Ovary (tissue), 9 donors: Measurements from ENCODE around the gene TAF4. TPM values are rescaled to one million over a fixed set of nuclear protein-coding genes. Genes with fewer than 3 reads are reported as not detected.
A peak's percentile ranks its signal among the peaks of the same experiment; 100 is the strongest.

Source experiments
- DNase-seq, 5 donors: peaks; one replicate each; pipeline ENCODE4 v3.0.0-alpha.2; 2019 to 2020
- H3K27ac ChIP-seq, 2 donors: fragments of 200-600 bp; one replicate each; pipeline versions ENCODE4 v1.5.1 to v1.8.0; 2019 to 2022
- H3K27me3 ChIP-seq: fragments of 200-600 bp; one replicate; pipeline ENCODE4 v1.8.0; 2022
- H3K36me3 ChIP-seq: fragments of 200-600 bp; sonication (generic); one replicate; pipeline ENCODE4 v1.5.1; 2019
- H3K4me1 ChIP-seq: one replicate; pipeline ENCODE4 v1.8.1; 2013; ENCODE audit warnings: mild to moderate bottlenecking, moderate library complexity; ENCODE audit not compliant: insufficient read depth
- H3K4me3 ChIP-seq: fragments of 200-600 bp; sonication (generic); one replicate; pipeline ENCODE4 v1.5.1; 2017
- H3K9me3 ChIP-seq, 2 donors: fragments of 200-600 bp in 1 of 2; sonication (generic) in 1 of 2; one replicate each; pipeline versions ENCODE4 v1.5.1 to v1.8.1; 2013 to 2019; ENCODE audit warnings: mild to moderate bottlenecking in 1 of 2, moderate library complexity in 1 of 2
- EP300 ChIP-seq: sonication (generic); formaldehyde crosslinking; IDR thresholded peaks from one replicate; pipeline ENCODE4 v1.6.1; 2017; ENCODE audit warnings: antibody characterized with exemption
- POLR2A ChIP-seq: fragments of 450-650 bp; IDR thresholded peaks from one replicate; pipeline ENCODE4 v1.6.1; 2017; ENCODE audit warnings: antibody characterized with exemption, mild to moderate bottlenecking, moderate library complexity
- WGBS, 3 donors: extraction: QIAGEN DNeasy Blood & Tissue Kit in 1 of 3; methylation state at CpG; one replicate each; pipeline versions ENCODE4 v1.1.5 to v1.1.7; 2013 to 2017; 5-methylcytosine and 5-hydroxymethylcytosine counted together
- intact Hi-C, 4 donors: fragments of 100-400 bp; cut with DNase I; formaldehyde crosslinking; loops; one replicate each; pipeline versions ENCODE4 v1.11.0 to v1.15.1; 2022 to 2023
- polyA plus RNA-seq, 2 donors: library from polyadenylated mRNA; stranded (reverse); fragments of 200-250 nt in 1 of 2; fragments of 350-450 nt in 1 of 2; fragmentation: Illumina TruSeq in 1 of 2; extraction: RNeasy Lipid Tissue Mini Kit (QIAGEN cat#74804) in 1 of 2; gene quantifications; one replicate each; pipeline ENCODE4 v1.2.3, GENCODE V29; 2013 to 2014
- total RNA-seq, 7 donors: library from RNA; depleted of rRNA in 2 of 7; stranded (reverse); fragments of >200 nt in 2 of 7; fragmentation: NEBNext Ultra II Directional in 3 of 7; extraction: Animal tissue kit (Norgen Biotek cat#: 25700) in 3 of 7; gene quantifications; one replicate each; pipeline versions ENCODE4 v1.1.0 to v1.2.4, GENCODE V29; 2016 to 2023
- TF ChIP-seq, protein P1 (sequence below), 3 donors: fragments of 450-650 bp in 2 of 3; fragments of 200-600 bp in 1 of 3; IDR thresholded peaks; one replicate each; pipeline versions ENCODE4 v1.5.1 to v1.8.0; 2016 to 2022; ENCODE audit warnings: antibody characterized with exemption in 3 of 3, mild to moderate bottlenecking in 1 of 3
- donor health status: DM: no; HTN: no; CAD: no; lungs with moderate emphysema.
- donor health status: DM: no; HTN: no; CAD: no.
- donor health status: Bipolar disorder and iron deficiency.
- donor health status: DM: yes; HTN: yes; CAD: no.
- donor health status: DM: no; HTN: no; CAD: no.
- donor health status: DM: yes; HTN: yes; CAD: no.

Gene TAF4
- total and polyA plus RNA-seq, 9 donors = 9.3 to 34.7 (median 19.8) TPM

DNA sequence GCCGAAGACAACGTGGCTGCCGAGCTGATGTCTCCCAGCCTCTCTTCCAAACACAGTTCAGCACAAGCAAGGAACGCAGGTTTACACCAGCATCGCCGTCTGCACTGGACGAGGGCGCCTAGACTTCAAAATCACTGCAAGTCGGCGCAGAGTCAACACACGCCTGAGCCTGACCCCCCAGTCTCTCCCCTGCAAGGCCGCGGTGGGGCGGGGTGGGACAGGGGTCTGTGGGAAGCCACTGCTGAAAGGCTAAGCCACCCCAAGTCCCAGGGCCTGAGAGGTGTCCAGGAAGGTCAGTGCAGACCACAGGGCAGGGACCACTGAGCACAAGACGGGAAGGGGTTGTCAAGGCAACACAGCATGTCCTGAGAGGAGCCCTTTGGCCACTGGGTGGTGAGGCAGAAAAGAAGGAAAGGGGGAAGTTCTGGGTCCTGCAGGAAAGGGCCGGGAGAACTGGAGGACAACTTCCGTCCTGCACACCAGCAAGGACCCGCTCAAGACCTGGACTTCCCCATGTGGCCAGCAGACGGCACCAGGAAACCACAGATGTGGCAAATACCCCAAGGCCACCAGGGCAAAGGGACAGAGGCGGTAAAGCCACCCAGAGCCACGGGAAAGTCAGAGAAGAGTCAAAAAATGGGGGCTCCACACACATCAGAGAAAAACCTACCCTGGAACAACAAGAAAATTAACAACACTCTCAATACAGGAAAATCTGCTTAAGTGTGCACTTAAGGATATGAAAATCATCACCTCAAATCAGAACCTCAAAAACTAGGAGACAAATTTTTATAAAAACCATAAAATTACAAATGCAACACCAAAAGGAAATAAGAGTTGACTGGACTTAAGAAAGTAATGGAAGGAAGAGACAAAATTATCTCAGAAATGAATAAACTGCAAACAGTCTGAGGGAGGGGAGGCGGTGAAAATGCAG is 84.8 kb downstream of the TAF4 start:
- WGBS, 3 donors = 71 to 80% (median 79%) methylated on average over 22 of the region's 22 CpGs
- DNase-seq = peak in 1 of 5 donors; percentile 40

DNA sequence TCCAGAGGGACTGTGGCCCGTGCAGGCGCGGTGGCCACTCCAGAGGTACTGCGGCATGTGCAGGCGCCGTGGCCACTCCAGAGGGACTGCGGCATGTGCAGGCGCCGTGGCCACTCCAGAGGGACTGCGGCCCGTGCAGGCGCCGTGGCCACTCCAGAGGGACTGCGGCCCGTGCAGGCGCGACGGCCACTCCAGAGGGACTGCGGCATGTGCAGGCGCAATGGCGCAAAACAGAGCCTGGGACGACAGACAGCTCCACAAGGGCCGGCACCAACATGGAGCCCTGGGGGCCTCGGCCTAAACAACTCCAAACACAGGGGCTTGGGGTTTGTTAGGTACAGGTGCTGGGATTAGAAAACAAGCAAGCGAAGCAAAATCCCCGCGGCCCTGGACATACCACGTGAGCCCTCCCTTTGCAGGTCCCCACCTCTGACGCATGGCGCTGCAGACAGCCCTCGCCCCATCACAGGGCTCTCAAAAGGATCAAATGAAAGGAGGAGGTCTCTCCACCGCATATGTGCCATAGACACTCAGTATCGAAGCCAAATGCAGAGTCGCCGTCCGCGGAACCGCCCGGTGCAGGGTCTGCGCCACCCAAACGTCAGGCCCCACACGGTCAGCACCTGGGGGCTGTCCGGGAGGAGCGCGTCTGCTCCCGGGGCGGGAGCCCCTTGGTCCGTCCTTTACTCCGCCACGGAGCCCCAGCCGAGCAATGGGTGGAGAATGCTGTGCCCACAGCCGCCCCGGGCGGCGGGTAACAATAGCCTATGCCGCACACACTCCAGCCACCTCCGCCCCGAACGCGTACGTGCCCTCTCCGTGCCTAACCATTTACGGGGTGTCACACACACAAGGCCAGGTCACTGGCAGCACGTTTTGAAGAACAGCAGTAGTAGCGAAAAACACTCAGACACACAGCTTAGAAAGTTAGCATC is 85.7 kb downstream of the TAF4 start:
- Histone ChIP-seq H3K9me3 (no peaks in the 10 kb centered on the region), H3K27me3 (no peaks in the 10 kb centered on the region), H3K27ac (no peak overlapping the region), H3K4me3 (no peak overlapping the region), H3K36me3 (no peaks in the 10 kb centered on the region), H3K4me1 (peaks cover 1% of the 10 kb centered on the region)
- TF ChIP-seq, protein P1, sequence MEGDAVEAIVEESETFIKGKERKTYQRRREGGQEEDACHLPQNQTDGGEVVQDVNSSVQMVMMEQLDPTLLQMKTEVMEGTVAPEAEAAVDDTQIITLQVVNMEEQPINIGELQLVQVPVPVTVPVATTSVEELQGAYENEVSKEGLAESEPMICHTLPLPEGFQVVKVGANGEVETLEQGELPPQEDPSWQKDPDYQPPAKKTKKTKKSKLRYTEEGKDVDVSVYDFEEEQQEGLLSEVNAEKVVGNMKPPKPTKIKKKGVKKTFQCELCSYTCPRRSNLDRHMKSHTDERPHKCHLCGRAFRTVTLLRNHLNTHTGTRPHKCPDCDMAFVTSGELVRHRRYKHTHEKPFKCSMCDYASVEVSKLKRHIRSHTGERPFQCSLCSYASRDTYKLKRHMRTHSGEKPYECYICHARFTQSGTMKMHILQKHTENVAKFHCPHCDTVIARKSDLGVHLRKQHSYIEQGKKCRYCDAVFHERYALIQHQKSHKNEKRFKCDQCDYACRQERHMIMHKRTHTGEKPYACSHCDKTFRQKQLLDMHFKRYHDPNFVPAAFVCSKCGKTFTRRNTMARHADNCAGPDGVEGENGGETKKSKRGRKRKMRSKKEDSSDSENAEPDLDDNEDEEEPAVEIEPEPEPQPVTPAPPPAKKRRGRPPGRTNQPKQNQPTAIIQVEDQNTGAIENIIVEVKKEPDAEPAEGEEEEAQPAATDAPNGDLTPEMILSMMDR (IDR thresholded peaks at IDR 0.05) = no peak
- TF ChIP-seq EP300 = no peak
- no peak for TF ChIP-seq POLR2A
- WGBS, 3 donors = 93 to 94% (median 94%) methylated on average over 57 to 65 of the region's 65 CpGs
- peak in 1 of 5 donors; percentile 19 for DNase-seq
- intact Hi-C loops = no loop called here

More for the DNA sequence above, 84.8 kb downstream of the TAF4 start:
- H3K27me3 ChIP-seq = no peaks in the 10 kb centered on the region
- no peaks in the 10 kb centered on the region for H3K9me3 ChIP-seq
- peaks cover 1% of the 10 kb centered on the region for H3K4me1 ChIP-seq
- H3K36me3 ChIP-seq = no peaks in the 10 kb centered on the region
- TF ChIP-seq, protein P1 (IDR thresholded peaks at IDR 0.05) = peak in 1 of 3 donors; percentile 17
- TF ChIP-seq EP300 = no peak
- TF ChIP-seq POLR2A = no peak
- no peak overlapping the region for H3K4me3 ChIP-seq
- H3K27ac ChIP-seq = no peak overlapping the region
- intact Hi-C loops = no loop called here

DNA sequence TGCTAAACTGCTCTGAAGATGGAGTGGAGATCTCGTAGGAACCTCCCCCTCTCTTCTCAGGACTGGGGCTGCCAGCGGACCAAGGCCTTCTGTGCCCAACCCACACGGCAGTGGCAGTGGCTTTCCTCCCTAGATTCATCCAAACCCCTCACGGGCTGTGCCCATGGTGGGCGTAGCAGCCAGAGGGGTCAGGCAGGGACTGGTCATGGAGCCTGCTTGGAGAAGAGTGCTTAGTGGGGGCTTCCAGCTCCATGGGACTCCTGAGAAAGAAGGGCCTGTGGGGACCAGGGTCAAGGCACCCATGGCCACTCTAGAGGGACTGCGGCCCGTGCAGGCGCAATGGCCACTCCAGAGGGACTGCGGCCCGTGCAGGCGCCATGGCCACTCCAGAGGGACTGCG is 86.6 kb downstream of the TAF4 start:
- Histone ChIP-seq H3K4me3 (no peak overlapping the region), H3K4me1 (peaks cover 1% of the 10 kb centered on the region), H3K27ac (no peak overlapping the region), H3K36me3 (no peaks in the 10 kb centered on the region), H3K27me3 (no peaks in the 10 kb centered on the region), H3K9me3 (no peaks in the 10 kb centered on the region)
- DNase-seq = no peak
- intact Hi-C loops = no loop called here
- TF ChIP-seq, protein P1 (IDR thresholded peaks at IDR 0.05) = no peak
- no peak for TF ChIP-seq EP300
- no peak for TF ChIP-seq POLR2A
- WGBS, 3 donors = 92 to 96% (median 96%) methylated on average over 7 to 12 of the region's 12 CpGs

DNA sequence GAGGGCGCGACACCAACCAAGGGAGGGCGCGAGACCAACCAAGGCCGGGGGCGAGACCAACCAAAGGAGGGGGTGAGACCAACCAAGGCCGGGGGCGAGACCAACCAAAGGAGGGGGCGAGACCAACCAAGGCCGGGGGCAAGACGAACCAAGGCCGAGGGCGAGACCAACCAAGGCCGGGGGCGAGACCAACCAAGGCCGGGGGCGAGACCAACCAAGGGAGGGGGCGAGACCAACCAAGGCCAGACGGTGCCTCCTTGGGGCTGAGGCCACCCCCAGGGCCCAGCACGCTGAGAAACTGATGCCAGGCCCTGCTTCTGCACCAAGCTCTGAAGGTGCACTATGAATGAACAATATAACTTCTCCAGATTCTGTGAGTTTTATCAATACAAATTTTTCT is 87.2 kb downstream of the TAF4 start:
- H3K27ac ChIP-seq = no peak overlapping the region
- no peak overlapping the region for H3K4me3 ChIP-seq
- no peaks in the 10 kb centered on the region for H3K9me3 ChIP-seq
- TF ChIP-seq, protein P1 (IDR thresholded peaks at IDR 0.05) = no peak
- no peak for TF ChIP-seq POLR2A
- TF ChIP-seq EP300 = no peak
- peaks cover 1% of the 10 kb centered on the region for H3K4me1 ChIP-seq
- no peaks in the 10 kb centered on the region for H3K27me3 ChIP-seq
- intact Hi-C loops = no loop called here
- no peaks in the 10 kb centered on the region for H3K36me3 ChIP-seq
- 95 to 96% (median 95%) methylated on average over 19 to 20 of the region's 20 CpGs for WGBS, 3 donors
- no peak for DNase-seq
